SW480 (cell line): Measurements from ENCODE around the gene CRYZ.

Experiments used
- DNase-seq: peaks from one replicate; pipeline ENCODE4 v3.0.0-alpha.2; 2016; ENCODE audit warnings: low spot score

The CRYZ gene

GRCh38 chr1:74729741-74730478 lies 2.9 kb downstream of the CRYZ start:
- DNase-seq, result peak; percentile 54

- no peak for DNase-seq
Measured at GRCh38 chr1:74728736-74729135, 4.1 kb downstream of the CRYZ start.

GRCh38 chr1:74726063-74726462 lies 6.8 kb downstream of the CRYZ start:
- DNase-seq, result no peak

GRCh38 chr1:74717626-74718025 lies 15.2 kb downstream of the CRYZ start:
- no peak for DNase-seq

GRCh38 chr1:74716822-74717221 lies 16.0 kb downstream of the CRYZ start:
- DNase-seq, result no peak

GRCh38 chr1:74715806-74716205 lies 17.0 kb downstream of the CRYZ start:
- no peak for DNase-seq

- DNase-seq, result no peak
Measured at GRCh38 chr1:74715236-74715502, 17.7 kb downstream of the CRYZ start.

- no peak for DNase-seq
Measured at GRCh38 chr1:74714429-74715235, 18.2 kb downstream of the CRYZ start.

GRCh38 chr1:74713849-74714248 lies 19.0 kb downstream of the CRYZ start:
- DNase-seq, result no peak

GRCh38 chr1:74712881-74713280 lies 20.0 kb downstream of the CRYZ start:
- no peak for DNase-seq

GRCh38 chr1:74703386-74704182 lies 29.3 kb downstream of the CRYZ start:
- DNase-seq, result no peak

GRCh38 chr1:74699331-74699730 lies 33.5 kb downstream of the CRYZ start:
- DNase-seq, result no peak

GRCh38 chr1:74697832-74698231 lies 35.0 kb downstream of the CRYZ start:
- DNase-seq, result no peak

- DNase-seq, result no peak
Measured at GRCh38 chr1:74693473-74693872, 39.4 kb downstream of the CRYZ start.

GRCh38 chr1:74690909-74691308 lies 41.9 kb downstream of the CRYZ start:
- no peak for DNase-seq

GRCh38 chr1:74690364-74690696 lies 42.5 kb downstream of the CRYZ start:
- DNase-seq, result no peak

GRCh38 chr1:74689621-74690363 lies 43.1 kb downstream of the CRYZ start:
- DNase-seq, result peak; percentile 41

GRCh38 chr1:74686928-74687327 lies 45.9 kb downstream of the CRYZ start:
- no peak for DNase-seq

GRCh38 chr1:74684301-74684700 lies 48.5 kb downstream of the CRYZ start:
- DNase-seq, result no peak

GRCh38 chr1:74683656-74684055 lies 49.2 kb downstream of the CRYZ start:
- DNase-seq, result no peak

- DNase-seq, result no peak
Measured at GRCh38 chr1:74681851-74682250, 51.0 kb downstream of the CRYZ start.

GRCh38 chr1:74681449-74681848 lies 51.4 kb downstream of the CRYZ start:
- DNase-seq, result no peak
